Urinary bladder (tissue), 4 donors: ENCODE results near the gene NAA38. TPM values are rescaled to one million over a fixed set of nuclear protein-coding genes. Genes with fewer than 3 reads are reported as not detected.

Experiments used
- DNase-seq: peaks from one replicate; pipeline ENCODE4 v3.0.0-alpha.2; 2015; ENCODE audit errors: extremely low spot score
- H3K27ac ChIP-seq: one replicate; pipeline ENCODE4 v1.5.1; 2013; ENCODE audit warnings: low read depth, mild to moderate bottlenecking, moderate library complexity
- H3K36me3 ChIP-seq: one replicate; pipeline ENCODE4 v1.6.1; 2013; ENCODE audit warnings: mild to moderate bottlenecking, moderate library complexity; ENCODE audit not compliant: insufficient read depth
- H3K4me1 ChIP-seq: one replicate; pipeline ENCODE4 v1.6.1; 2013; ENCODE audit warnings: mild to moderate bottlenecking, moderate library complexity; ENCODE audit not compliant: insufficient read depth
- H3K4me3 ChIP-seq: one replicate; pipeline ENCODE4 v1.5.1; 2013; ENCODE audit warnings: low read depth, low read length
- WGBS: extraction: QIAGEN DNeasy Blood & Tissue Kit; methylation state at CpG from one replicate; pipeline ENCODE4 v1.1.7; 2013; 5-methylcytosine and 5-hydroxymethylcytosine counted together
- polyA plus RNA-seq: library from polyadenylated mRNA; stranded (reverse); fragments of 200-250 nt; gene quantifications from one replicate; pipeline ENCODE4 v1.2.3, GENCODE V29; 2013
- total RNA-seq: library from RNA; depleted of rRNA; stranded (reverse); fragments of >200 nt; gene quantifications from one replicate; pipeline ENCODE4 v1.2.3, GENCODE V29; 2014
- donor health status: healthy with polysubstance abuse.
- donor health status: healthy.

NAA38 gene
- total and polyA plus RNA-seq, 2 donors: 44.4 to 110 TPM

DNA sequence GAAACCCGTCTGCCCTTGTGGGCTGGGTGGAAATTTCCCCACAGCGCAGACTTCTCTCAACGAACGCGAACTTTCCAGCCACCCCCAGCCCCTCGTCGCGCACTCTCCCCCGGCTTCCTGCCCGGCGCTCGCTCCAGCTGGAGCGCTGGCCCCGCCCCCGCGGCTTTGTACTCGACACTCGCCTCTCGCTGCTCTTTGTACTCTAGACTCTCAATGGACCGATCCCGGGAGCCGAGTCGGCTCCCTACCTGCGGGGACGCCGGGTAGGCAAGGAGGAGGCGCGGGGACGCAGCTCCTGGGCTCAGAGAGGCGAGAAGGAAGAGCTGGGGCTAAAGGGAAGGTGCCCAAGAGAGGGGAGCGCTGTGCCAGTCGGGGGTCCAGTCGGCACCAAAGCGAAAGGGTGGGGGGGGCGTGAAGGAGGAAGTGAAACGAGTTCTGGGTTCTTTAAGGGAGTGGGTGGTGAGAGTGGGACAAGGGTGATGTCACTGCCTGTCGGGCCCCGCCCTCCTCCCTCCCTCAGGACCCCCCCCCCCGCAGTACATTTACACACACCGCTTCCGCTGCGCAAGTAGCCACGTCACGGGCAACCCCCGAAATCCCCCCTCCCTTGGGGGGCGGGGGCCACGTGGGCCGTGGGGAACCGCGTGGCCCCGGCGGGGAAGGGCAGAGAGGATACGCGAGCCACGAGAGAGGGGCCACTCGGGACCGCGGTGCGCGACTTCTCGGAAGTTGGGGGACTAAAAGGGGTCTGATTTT, 13.6 kb downstream of the NAA38 start:
- Histone ChIP-seq H3K4me3 (peak overlapping the region; percentile 56), H3K36me3 (no peaks in the 10 kb centered on the region), H3K27ac (peak overlapping the region; percentile 98), H3K4me1 (no peaks in the 10 kb centered on the region)
- no peak for DNase-seq
- under 1% methylated on average over 61 of the region's 61 CpGs for WGBS

DNA sequence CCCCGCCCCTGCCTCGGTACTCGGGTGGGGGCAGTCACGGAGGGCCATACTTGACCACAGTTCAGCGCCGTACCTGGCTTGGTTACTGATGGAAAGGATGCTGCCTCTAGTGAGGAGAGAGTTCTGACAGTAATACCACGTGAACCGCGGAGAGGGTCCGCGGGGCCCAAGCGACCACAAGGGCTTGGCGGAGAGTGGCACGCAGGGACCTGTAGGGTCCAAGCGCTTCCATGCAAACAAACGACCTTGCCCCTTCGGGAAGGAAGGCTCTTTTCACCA, 14.2 kb downstream of the NAA38 start:
- no peak for DNase-seq
- peak overlapping the region; percentile 56 for H3K4me3 ChIP-seq
- H3K4me1 ChIP-seq: no peaks in the 10 kb centered on the region
- under 1% methylated on average over 17 of the region's 17 CpGs for WGBS
- H3K27ac ChIP-seq: peak overlapping the region; percentile 98
- H3K36me3 ChIP-seq: no peaks in the 10 kb centered on the region

DNA sequence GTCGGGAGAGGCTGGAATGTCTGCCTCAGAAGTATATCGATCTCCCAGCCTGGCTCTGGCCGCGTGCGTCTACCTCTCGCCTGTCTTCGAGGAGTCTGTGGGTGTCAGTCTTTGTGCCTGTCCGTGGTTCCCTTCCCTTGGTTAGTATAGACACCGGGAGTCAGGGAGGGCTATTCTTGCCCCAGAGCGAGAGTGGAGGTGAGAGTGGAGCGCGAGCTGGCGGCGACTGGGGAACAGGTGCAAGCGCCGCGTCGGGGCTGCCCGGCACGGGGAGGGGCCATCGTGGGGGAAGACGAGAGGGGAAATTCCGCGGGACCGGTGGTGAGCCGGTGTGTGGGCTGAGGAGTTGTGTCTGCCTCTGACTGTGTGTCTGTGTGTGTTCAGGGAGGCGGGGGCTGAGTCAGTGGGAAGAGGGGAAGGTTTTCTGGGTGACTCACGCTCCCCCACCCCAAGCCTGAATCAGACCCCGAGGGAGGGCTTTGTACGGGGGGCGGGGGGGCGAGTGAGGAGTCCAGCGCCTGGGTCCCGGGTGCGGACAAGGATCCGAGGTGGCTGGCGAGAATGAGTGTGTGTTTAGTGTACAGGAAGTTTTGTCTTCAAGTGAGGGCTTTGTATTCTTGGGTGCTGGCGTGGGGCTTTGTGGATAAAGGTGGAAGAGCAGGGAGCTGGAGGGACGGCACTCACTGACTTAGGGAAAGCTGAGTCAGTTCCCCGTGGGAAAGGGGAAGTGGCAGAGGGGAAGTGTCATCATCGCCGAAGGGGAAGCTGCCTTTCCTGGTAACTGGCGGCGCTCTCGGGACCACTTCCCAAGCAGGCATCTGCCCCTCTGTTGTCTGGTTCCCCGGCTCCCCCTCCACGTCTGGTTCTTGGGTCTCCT, 14.7 kb downstream of the NAA38 start:
- Histone ChIP-seq H3K27ac (peak overlapping the region; percentile 98), H3K36me3 (no peaks in the 10 kb centered on the region), H3K4me3 (peak overlapping the region; percentile 56), H3K4me1 (no peaks in the 10 kb centered on the region)
- under 1% methylated on average over 47 of the region's 47 CpGs for WGBS
- DNase-seq: no peak

DNA sequence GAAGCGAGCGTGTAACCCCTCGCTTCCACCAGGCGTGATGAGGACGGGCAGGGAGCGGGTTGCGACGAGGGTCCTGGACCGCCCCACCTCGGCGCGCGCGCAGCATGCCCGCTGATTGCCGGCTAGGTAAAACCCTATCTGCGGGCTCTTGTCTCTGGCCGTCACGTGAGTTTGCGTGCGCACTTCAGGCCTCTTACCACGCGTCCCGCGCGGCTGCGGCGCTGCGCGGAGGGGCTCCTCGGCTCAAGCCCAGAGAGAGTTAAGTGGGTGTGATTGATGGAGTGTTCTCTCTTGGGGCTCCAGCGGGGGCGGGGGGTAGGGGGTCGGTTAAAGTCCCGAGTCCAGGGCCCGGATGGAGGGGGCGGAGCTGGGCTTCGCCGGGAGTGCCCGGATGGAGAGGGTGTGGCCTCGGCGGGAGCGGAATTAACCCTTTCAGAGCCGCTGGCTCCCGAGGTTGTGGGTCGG, 15.4 kb downstream of the NAA38 start:
- peak overlapping the region; percentile 98 for H3K27ac ChIP-seq
- under 1% methylated on average over 46 of the region's 46 CpGs for WGBS
- peak overlapping the region; percentile 56 for H3K4me3 ChIP-seq
- no peaks in the 10 kb centered on the region for H3K36me3 ChIP-seq
- no peak for DNase-seq
- H3K4me1 ChIP-seq: peaks cover 2% of the 10 kb centered on the region

DNA sequence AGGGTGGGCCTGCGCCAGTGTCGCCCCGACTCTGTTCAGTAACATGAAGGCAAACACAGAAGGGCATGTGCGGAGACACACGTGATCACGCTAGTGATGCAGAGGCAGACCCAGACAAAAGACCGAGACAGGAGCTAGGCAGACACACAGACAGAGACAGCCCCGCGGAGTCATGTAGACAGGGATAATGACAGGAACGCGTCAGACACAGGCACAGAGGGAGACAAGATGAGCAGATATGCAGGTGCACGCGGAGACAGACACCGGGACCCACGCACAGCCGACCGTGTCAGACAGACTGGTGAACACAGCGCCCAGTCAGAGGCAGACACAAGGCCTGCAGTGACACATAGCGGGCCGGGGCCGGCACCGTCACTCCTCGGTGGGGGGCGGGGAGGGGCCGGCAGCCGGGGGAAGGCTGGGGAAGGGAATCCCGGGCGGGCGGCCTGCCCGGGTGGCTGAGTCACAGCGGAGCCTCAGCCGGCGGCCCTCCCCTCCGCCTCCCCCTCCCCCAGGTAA, 15.9 kb downstream of the NAA38 start:
- 4% methylated on average over 34 of the region's 34 CpGs for WGBS
- Histone ChIP-seq H3K27ac (peak overlapping the region; percentile 98), H3K4me3 (peak overlapping the region; percentile 56), H3K4me1 (peaks cover 4% of the 10 kb centered on the region), H3K36me3 (no peaks in the 10 kb centered on the region)
- DNase-seq: no peak

DNA sequence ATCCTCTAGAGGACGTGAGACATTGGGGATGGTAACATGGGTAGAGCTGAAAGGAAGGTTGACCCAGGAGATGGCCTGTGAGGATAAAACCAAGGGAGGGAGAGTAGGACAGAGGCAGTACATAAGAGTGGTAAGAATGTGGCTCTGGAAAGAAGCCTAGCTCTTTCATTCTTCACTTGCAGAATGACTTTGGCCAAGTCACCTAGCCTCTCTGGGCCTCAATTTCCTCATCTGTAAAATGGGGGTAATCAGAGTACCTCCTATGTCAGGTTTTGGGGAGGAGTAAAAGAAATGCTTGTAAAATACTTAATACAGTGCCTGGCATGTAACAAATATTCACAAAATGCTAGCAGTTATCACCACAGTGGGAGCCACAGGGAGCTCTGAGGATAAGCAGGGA, 16.5 kb downstream of the NAA38 start:
- Histone ChIP-seq H3K27ac (peak overlapping the region; percentile 31), H3K36me3 (no peaks in the 10 kb centered on the region), H3K4me3 (no peak overlapping the region), H3K4me1 (peaks cover 4% of the 10 kb centered on the region)
- no peak for DNase-seq
- 60% methylated on average over 1 of the region's 1 CpG for WGBS

DNA sequence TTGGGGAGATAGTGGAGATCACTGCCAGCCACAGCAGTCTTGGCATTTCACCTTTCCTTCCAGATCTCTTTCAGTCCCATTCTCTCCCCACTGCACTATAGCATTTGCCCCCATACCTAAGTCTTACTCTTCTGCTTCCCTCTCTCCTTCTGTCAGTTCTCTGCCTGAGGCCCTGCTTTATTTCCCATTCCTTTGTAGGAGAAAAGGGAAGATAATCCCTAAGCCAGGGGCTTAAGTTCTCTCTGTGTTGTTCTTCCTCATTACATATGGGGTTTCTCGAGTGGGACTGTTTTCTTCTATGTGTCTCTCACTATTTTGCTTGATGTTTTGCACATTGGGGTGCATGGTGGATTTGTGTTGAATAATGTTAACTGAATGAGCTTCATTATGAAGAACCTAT, 16.9 kb downstream of the NAA38 start:
- no peak overlapping the region for H3K27ac ChIP-seq
- DNase-seq: no peak
- H3K4me3 ChIP-seq: no peak overlapping the region
- 49% methylated on average over 1 of the region's 1 CpG for WGBS
- peaks cover 4% of the 10 kb centered on the region for H3K4me1 ChIP-seq
- H3K36me3 ChIP-seq: no peaks in the 10 kb centered on the region

DNA sequence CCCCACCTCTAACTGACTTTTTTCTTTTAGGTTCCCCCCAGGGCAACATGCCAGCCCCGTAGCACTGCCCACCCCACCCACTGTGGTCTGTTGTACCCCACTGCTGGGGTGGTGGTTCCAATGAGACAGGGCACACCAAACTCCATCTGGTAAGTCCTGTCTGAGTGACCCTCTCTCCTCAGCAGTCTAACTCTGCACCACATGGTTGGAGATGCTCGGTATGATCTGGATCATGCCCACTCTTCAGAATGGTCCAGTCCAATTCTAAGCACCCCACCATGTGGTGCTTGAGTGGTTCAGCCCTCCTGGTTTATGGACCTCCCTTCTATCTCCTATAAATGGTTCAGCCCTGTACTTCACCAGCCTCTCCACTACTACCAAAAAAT, 17.5 kb downstream of the NAA38 start:
- peaks cover 4% of the 10 kb centered on the region for H3K4me1 ChIP-seq
- H3K27ac ChIP-seq: no peak overlapping the region
- WGBS: 40% methylated on average over 2 of the region's 2 CpGs
- no peak for DNase-seq
- H3K4me3 ChIP-seq: no peak overlapping the region
- H3K36me3 ChIP-seq: no peaks in the 10 kb centered on the region

DNA sequence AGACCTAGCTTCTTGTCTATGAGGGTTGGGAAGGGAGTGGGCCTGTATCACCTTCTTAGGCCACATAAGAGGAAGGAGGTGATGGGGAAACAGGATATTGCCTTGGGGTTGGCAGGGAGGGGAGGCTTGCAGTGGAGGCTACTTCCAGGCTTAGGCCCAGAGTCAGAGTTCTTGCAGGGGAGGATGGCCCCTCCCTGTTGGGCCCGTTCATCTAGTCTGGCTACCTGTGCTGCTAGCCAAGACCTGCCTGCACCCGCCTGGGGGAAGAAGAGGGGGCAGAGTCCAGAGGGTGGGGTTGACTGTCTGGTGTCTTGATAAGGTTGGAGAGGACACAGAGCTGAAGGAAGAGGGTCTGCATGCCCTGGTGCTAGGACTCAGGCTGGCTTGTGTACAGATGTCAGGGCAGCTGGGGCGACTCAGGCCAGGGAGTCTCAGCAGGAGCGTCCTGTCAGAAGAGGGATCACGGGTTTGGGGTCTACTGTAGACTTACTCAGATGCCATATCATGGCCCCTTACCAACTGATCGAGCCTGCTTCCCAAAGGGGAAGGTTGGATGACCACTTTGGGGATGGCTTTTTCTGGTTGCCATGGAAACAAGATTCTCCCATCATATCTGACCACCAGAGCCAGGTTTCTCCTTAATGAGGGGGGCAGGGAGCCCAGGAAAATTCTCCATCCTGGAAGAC, 18.0 kb downstream of the NAA38 start:
- DNase-seq: no peak
- Histone ChIP-seq H3K4me3 (no peak overlapping the region), H3K36me3 (no peaks in the 10 kb centered on the region), H3K4me1 (peaks cover 4% of the 10 kb centered on the region), H3K27ac (no peak overlapping the region)
- 58% methylated on average over 6 of the region's 6 CpGs for whole genome bisulfite sequencing

DNA sequence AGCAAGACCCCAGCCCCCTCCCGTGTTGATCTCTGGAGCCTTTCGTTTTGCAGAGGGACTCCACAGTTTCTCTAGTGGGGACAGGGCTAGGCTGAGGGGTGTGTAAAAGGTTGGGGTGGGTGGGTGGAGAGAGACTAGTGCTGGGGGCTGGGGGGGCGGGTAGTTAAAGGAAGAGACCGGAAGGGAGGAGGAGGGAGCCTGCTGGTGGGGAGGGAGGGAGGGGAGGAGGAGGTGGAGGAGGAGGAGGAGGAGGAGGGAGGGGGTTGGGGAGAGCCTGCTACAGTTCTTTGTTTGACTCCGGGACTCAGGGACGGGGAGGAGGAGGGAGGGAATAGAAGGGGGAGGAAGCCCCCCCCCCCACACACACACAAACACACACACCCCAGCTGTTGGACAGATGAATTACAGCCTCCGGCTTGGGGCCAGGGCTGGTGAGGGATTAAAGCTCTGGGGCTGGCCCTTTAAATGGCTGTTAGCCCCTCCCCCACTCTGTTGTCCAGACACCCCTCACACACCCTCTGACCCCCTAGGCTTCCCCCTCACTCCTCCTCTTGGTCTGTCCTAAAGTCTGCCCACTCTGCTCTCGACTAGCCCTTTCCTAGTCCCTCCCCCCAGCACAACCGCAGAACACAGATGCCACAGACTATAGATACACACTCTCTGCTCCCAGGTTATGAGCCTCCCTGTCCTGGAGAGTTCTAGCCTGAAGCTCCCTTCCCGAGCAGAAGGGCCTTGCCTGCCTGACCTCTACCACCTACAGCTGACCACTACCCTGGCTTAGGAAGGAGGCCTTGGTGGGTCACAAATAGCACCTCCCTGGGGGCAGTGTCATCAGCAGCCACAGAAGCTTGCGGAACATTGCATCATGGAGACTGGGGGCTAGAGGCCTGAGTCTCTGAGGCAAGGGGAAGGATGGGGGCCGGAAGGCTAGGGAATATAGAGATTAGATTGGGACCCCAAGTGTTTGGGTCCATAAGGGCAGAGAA, 19.0 kb downstream of the NAA38 start:
- DNase-seq: no peak
- 18% methylated on average over 11 of the region's 12 CpGs for WGBS
- peak overlapping the region; percentile 11 for H3K4me3 ChIP-seq
- peaks cover 4% of the 10 kb centered on the region for H3K4me1 ChIP-seq
- no peaks in the 10 kb centered on the region for H3K36me3 ChIP-seq
- no peak overlapping the region for H3K27ac ChIP-seq

DNA sequence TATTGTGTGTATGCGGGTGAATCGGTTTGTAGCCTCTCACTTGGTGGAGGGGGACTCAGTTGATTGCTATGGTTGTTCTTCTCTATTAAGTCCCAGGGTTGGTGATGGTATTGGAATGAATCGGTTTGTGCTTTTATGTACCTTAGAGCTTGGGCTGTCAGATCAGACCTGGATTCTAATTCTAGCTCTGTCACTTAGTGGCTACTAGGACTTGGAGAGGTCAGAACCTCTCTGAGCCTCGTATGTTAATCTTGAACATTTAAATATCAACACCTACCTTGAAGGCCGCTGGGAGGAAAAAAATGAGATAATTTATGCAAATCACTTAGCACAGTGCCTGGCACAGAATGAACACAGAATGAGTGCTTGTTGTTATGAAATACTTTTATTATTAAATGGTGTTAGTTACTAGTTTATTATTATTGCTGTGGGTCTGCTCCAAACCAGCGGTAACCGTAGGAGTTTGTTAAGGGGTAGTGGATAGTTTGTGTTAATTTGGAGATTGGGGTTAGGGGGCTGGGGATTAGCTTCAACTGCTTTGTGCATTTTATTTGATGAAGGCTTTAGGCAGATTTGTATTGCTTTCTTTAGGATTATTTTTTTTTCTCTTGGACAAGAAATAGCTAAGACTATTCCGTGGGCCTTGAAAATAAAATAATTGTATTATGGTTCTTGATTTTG, 19.8 kb downstream of the NAA38 start:
- Histone ChIP-seq H3K4me3 (peak overlapping the region; percentile 11), H3K27ac (no peak overlapping the region), H3K36me3 (no peaks in the 10 kb centered on the region), H3K4me1 (peaks cover 4% of the 10 kb centered on the region)
- DNase-seq: no peak
- 15% methylated on average over 8 of the region's 8 CpGs for WGBS

DNA sequence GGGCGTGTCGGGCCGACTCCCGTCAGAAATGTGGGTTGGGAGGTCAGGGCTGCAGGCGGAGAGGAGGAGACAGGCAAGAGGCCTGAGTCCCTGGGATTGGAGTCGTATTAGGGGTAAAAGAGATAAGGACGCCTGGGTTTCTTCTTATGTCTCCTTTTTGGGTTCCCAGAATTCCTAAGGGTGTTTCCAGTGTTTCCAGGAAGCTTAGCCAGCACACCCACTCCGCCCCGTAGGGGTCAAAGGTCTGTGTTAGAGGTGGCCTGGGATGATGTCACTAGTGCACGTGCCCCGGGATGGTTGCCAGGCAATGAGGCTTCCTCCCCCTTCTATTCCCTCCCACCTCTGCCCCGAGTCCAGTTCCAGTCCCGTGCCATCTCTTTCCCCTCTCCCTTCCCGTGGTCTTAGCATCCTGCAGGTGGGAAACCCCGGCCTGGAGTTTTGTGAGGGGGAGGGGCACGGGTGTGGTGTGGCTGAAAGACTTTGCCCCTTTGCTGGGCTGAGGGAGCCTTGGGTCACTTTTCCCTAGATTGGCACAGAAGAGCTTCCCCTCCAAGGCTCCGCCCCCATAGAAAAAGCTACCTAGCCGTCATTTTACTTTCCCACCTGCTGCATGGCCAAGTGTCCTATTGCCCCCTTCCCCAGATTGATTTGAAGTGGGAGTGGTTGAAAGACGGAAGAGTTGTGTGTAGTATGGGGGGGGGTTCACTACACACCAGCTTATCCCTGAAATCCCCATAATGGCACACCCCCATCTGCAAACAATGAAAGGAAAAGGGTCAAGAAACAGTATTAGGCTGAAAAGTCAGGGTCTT, 20.6 kb downstream of the NAA38 start:
- peak overlapping the region; percentile 91 for H3K27ac ChIP-seq
- no peak for DNase-seq
- no peaks in the 10 kb centered on the region for H3K36me3 ChIP-seq
- 3% methylated on average over 19 of the region's 19 CpGs for WGBS
- H3K4me1 ChIP-seq: peaks cover 4% of the 10 kb centered on the region
- H3K4me3 ChIP-seq: peak overlapping the region; percentile 80
